Fibroblast of skin of left quadriceps (primary cell): Measurements from ENCODE around the gene DEXI.

Source experiments
- DNase-seq, 2 experiments: peaks; one replicate each; pipeline ENCODE4 v3.0.0-alpha.2; 2013; ENCODE audit warnings: low read depth in 2 of 2

DEXI gene

GRCh38 chr16:10892782-10893318, 49.4 kb downstream of the DEXI start:
- no peak for DNase-seq

GRCh38 chr16:10889855-10890254, 52.4 kb downstream of the DEXI start:
- no peak for DNase-seq

GRCh38 chr16:10888320-10888937, 53.8 kb downstream of the DEXI start:
- no peak for DNase-seq

GRCh38 chr16:10885246-10885645, 57.0 kb downstream of the DEXI start:
- DNase-seq: no peak

GRCh38 chr16:10883004-10883403, 59.3 kb downstream of the DEXI start:
- no peak for DNase-seq

- DNase-seq: no peak
Observed at GRCh38 chr16:10881479-10882030, 60.7 kb downstream of the DEXI start.

GRCh38 chr16:10880594-10881452, 61.4 kb downstream of the DEXI start:
- no peak for DNase-seq

- DNase-seq: no peak
Observed at GRCh38 chr16:10879681-10880589, 62.3 kb downstream of the DEXI start.
